SK-N-SH treated with all-trans-retinoic acid at 6 μM for 48 hours (cell line): ENCODE results near the gene SSTR5.

Experiments
- RARB ChIP-seq: fragments of 250-450 bp; sonication (Bioruptor Pico); IDR thresholded peaks from 2 replicates; pipeline ENCODE4 v1.8.0; 2021; ENCODE audit warnings: mild to moderate bottlenecking, moderate library complexity
- SNAI2 ChIP-seq: fragments of 250-450 bp; sonication (Bioruptor Pico); IDR thresholded peaks from 2 replicates; pipeline ENCODE4 v1.5.0; 2020; ENCODE audit warnings: mild to moderate bottlenecking, moderate library complexity
- TCF4 ChIP-seq: fragments of 250-450 bp; sonication (Bioruptor Pico); IDR thresholded peaks from 2 replicates; pipeline ENCODE4 v1.8.0; 2021; ENCODE audit warnings: mild to moderate bottlenecking, moderate library complexity, borderline replicate concordance

DNA sequence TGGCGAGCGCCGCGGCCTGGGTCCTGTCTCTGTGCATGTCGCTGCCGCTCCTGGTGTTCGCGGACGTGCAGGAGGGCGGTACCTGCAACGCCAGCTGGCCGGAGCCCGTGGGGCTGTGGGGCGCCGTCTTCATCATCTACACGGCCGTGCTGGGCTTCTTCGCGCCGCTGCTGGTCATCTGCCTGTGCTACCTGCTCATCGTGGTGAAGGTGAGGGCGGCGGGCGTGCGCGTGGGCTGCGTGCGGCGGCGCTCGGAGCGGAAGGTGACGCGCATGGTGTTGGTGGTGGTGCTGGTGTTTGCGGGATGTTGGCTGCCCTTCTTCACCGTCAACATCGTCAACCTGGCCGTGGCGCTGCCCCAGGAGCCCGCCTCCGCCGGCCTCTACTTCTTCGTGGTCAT is 6.8 kb downstream of the SSTR5 start:
- no peak for TF ChIP-seq SNAI2 (CRISPR knock-in tag)
- TF ChIP-seq TCF4 (CRISPR knock-in tag), result no peak
- TF ChIP-seq RARB (CRISPR knock-in tag), result no peak
